ENCODE results near the gene SEC16A.

SEC16A gene

GRCh38 chr9:136484153-136485048 lies 1.6 kb upstream of the SEC16A start:
- DNase-seq, result no peak

DNA sequence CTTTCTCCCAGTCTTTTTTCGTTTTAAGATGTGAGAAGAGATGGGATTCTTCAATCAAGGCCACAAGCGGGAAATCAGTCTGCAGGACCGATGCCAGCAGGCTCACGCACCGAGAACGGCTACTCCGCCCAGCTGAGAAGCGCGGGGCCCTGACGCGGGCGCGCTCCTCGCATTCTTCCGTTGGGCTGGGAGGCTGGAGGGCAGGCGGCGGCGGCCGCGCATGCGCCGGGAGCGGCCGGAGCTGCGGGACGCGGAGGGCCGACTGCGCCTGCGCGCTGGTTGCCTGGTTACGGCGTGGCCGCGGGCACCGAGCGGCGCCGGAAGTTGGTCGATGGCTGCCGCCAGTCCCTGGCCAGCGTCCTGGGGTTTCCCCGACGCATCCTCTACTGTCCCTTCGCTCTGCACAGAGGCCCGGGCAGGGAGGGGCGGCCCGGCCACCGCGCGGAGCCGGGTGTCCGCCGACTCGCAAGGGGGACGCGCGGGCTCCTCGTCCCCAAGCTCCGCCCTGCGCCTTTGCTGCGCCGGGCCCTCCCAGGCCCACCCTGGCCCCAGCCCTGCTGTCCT lies 831 bp upstream of the SEC16A start:
- DNase-seq, result no peak

DNA sequence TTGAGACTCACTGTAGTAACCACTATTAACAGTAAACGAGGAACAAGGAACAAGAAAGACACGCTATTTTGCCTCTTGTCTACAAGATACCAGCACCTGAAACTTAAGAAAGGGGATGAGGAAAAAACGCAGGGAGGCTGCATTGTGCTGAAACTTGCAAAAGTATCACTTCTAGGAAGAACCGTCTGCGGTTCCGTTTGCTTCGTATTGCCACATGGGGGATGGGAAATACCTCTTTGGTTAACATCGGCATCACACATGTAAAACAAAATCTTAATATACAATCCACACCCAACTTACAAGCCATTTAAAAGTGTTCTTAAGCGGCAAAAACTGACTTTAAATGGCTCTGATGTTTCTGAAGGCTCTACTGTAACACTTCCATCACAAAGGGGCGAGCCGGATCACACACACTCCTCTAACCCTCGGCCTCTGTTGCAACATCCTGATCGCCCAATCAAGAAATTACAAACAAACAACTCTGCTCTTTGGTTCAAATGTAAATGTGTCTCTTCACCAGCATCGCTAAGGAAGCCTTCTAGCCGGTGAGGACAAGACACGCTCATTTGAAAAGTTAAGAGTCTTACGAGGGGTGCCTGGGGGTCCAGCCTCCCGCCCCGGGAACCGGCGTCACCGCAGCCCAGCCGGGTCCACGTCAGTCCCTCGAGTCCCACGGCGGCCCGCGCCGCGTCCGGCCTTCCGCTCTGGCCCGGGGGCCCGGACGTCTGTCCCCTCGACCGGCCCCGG lies 621 bp downstream of the SEC16A start:
- DNase-seq, result no peak

- DNase-seq, result no peak
These were observed 1.3 kb downstream of the SEC16A start for GRCh38 chr9:136481558-136481957.

GRCh38 chr9:136476369-136477150 lies 6.3 kb downstream of the SEC16A start:
- no peak for DNase-seq

GRCh38 chr9:136474974-136475865 lies 7.6 kb downstream of the SEC16A start:
- DNase-seq, result no peak

DNA sequence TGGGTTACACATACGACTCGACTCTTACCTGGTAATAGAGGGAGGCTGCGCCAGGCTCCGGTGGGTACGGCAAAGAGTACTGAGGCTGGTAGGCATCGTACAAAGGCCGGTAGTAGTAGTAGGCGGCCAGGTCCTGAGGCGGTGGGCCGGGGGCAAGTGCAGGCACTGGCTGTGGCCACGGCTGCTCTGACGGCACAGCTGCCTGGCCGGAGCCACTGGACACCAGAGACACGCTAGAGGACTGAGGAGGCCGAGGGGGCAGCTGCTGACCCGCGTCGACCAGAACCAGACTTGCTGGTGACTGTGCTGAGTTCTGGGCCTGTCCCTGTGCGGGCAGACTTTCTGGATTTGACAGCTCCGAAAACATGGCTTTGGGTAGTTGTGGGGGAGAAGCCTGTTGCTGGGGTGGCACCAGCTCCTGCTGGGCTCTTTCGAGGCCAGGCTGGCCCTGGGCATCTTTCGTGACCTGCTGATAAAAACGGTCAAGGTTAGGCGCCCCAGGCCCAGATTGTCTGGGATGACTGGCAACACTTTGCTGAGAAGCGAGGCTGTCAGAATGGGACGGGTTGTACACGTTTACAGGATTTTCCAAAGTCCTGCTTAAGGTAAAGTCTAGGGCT lies 8.7 kb downstream of the SEC16A start:
- no peak for DNase-seq

- no peak for DNase-seq
These were observed 9.5 kb downstream of the SEC16A start for GRCh38 chr9:136473354-136473721.

- no peak for DNase-seq
These were observed 10.0 kb downstream of the SEC16A start for GRCh38 chr9:136472640-136473353.

GRCh38 chr9:136471802-136472487 lies 10.9 kb downstream of the SEC16A start:
- no peak for DNase-seq

- DNase-seq, result no peak
These were observed 11.9 kb downstream of the SEC16A start for GRCh38 chr9:136470792-136471469.

DNA sequence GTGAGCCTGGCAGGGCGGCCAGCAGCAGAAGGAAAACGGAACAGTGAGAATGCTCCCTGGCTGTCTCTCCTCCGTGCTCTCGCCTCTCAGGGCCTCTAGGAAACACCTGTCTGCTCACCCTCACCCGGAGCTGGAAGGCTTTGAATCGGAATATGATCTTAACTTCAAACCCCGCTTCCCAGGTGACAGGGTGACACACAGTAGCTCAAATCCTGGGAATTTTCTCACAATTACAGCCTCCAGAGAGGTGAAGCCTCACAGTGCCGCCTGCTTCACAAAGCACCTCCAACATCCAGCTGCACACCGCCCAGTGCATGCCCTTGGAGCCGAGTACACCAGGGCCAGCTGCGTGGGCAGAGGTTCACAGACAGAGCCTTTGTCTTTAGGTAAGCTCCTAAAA lies 12.5 kb downstream of the SEC16A start:
- no peak for DNase-seq

GRCh38 chr9:136467766-136468165 lies 15.1 kb downstream of the SEC16A start:
- no peak for DNase-seq

DNA sequence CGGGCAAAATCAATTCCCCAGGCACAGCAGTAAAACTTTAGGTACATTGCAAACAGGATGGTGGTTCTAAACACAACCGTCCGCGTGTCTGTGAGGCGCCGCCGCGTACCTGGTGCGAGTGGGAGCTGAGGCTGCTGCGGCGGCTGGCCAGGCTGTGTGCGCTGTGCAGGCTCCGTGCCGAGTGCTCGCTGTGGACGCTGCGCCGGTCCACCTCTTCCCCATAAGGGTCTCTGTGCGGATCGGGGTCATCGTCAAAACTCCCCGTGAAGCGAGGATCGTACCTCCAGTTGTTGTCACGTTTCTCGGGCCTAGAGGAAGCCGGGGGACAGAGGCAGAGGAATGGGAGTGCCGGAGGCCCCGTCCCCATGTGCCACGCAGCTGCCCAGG lies 16.7 kb downstream of the SEC16A start:
- no peak for DNase-seq

DNA sequence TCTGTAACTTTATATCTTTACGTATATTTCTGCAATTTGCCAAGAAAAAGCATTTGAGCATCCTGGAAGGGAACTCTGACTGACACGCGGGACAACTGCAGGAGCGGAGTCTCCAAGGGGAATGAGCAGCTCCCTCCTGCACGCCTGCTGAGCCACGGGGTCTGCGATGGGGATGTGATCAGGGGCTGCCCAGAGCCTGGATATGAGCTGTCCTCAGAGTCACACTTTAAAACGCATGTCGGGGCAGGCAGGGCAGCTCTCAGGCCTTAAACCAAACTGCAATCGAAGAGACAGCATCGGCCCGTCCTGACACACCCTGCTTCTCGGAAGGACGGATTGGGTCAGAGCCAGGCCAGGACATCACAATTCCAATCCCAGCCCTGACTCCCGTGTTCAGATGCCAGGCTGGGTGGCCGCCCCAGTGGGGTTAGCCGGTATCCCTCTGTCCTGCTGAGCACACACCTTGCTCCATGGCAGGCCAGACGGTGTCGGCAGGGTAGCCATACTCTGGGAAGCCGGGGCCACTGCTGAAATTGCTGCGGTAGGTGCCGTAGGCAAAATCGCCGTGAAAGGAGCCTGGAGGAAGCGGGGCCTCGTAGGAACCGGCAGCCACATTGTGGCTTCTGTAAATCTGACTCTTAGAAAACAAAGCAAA lies 17.2 kb downstream of the SEC16A start:
- no peak for DNase-seq

DNA sequence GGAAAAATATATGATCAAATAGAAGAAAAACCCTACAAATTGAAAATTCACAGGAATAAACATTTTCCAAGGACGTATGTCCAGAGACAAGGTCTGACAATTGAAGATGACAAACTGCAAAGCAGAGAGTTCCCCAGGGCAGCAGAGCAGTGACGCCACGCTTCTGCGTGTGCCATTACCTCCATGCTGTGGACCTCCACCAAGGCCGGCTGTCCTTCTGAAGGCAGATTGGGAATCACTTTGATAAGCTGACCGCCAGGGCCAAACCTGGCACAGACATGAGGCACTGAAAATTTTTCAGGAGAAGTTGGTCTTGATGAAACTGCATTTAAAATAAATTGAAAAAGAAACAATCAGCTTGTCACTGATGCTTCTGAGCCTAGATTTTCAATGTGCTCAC lies 18.6 kb downstream of the SEC16A start:
- DNase-seq, result no peak

- DNase-seq, result no peak
These were observed 19.3 kb downstream of the SEC16A start for GRCh38 chr9:136463578-136463977.

- no peak for DNase-seq
These were observed 20.2 kb downstream of the SEC16A start for GRCh38 chr9:136462664-136463063.

DNA sequence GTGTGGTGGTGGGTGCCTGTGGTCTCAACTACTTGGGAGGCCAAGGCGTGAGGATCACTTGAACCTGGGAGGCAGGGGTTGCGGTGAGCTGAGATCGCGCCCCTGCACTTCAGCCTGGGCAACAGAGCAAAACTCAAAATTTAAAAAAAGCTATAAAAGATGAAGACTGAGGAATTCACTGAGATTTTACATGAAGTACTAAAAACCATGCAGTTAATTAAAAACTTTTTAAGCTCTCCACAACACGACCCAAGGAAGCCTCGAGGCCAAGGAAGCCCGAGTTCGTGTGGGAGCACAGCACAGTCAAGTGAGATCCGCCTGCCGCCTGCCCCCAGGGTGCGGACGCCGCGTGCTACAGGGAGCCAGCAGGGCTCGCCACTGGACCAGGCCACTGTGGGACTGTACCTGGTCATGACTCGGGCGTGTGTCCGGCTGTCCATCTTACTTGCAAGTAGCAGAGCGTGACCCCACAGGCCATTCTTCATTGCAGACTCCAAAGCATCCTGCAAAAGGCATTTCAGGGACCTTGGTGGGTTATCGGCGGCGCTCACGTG lies 22.0 kb downstream of the SEC16A start:
- DNase-seq, result no peak

Data from NCI-H187 treated with DMSO at 0.1 percent for 48 hours (cell line).